Stomach (tissue), 4 donors: ENCODE results near the gene ZDBF2.

Experiments used
- CTCF ChIP-seq, 7 experiments: fragments of 450-650 bp in 4 of 7; fragments of 200-600 bp in 3 of 7; sonication (generic) in 3 of 7; IDR thresholded peaks; one replicate each; pipeline ENCODE4 v1.5.1; 2016 to 2019; ENCODE audit warnings: antibody characterized with exemption in 7 of 7, control low read depth in 2 of 7, mild to moderate bottlenecking in 1 of 7
- EP300 ChIP-seq: sonication (generic); formaldehyde crosslinking; IDR thresholded peaks from one replicate; pipeline ENCODE4 v1.6.1; 2017; ENCODE audit warnings: antibody characterized with exemption
- POLR2A ChIP-seq, 4 donors: fragments of 450-650 bp; IDR thresholded peaks; one replicate each; pipeline ENCODE4 v1.6.1; 2016; ENCODE audit warnings: antibody characterized with exemption in 4 of 4, control low read depth in 2 of 4, mild to moderate bottlenecking in 1 of 4, moderate library complexity in 1 of 4
- POLR2AphosphoS5 ChIP-seq, 3 donors: sonication (generic); formaldehyde crosslinking; IDR thresholded peaks; one replicate each; pipeline ENCODE4 v1.6.1; 2016; ENCODE audit warnings: antibody characterized with exemption in 3 of 3

GRCh38 chr2:206316141-206316540, 41.7 kb downstream of the ZDBF2 start:
- no peak for TF ChIP-seq CTCF (IDR thresholded peaks at IDR 0.05)
- TF ChIP-seq POLR2AphosphoS5 (IDR thresholded peaks at IDR 0.05): no peak
- no peak for TF ChIP-seq POLR2A (IDR thresholded peaks at IDR 0.05)
- no peak for TF ChIP-seq EP300
